ENCODE results near the gene CMAS.

DNA sequence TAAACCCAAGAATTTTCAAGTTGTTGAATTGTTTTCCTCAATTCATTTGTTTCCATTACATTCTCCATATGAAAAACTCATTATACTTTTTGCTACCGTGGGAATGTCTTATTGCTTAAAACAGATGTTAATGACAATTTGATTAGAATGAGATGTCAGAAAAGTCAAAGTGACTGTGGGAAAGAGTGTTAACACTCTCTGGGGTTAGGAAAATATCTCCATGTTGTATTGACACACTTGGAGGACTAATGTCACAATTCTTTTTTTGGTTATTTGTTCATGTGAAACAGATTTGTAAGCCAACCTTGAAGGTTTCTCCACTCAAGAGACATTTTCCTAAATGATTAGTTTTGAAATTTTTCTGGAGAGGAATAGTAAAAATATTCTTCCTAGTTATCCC, 47.2 kb upstream of the CMAS start:
- TF ChIP-seq, protein P1, sequence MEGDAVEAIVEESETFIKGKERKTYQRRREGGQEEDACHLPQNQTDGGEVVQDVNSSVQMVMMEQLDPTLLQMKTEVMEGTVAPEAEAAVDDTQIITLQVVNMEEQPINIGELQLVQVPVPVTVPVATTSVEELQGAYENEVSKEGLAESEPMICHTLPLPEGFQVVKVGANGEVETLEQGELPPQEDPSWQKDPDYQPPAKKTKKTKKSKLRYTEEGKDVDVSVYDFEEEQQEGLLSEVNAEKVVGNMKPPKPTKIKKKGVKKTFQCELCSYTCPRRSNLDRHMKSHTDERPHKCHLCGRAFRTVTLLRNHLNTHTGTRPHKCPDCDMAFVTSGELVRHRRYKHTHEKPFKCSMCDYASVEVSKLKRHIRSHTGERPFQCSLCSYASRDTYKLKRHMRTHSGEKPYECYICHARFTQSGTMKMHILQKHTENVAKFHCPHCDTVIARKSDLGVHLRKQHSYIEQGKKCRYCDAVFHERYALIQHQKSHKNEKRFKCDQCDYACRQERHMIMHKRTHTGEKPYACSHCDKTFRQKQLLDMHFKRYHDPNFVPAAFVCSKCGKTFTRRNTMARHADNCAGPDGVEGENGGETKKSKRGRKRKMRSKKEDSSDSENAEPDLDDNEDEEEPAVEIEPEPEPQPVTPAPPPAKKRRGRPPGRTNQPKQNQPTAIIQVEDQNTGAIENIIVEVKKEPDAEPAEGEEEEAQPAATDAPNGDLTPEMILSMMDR (IDR thresholded peaks at IDR 0.05), result no peak
- TF ChIP-seq POLR2A (IDR thresholded peaks at IDR 0.05), result no peak
